GM19452 (cell line): ENCODE measurements around the gene TP73.
"Not testable (repeated sequence)": the region's sequence is repeated elsewhere in the genome, so short reads cannot be mapped to it uniquely, and the experiment has no call there.

Experiments used
- ATAC-seq: cut with Tn5 transposase; IDR thresholded peaks from one replicate; pipeline ENCODE4 v1.9.1; 2021; ENCODE audit not compliant: unreplicated experiment

The TP73 gene

GRCh38 chr1:3740752-3741151, 88.4 kb downstream of the TP73 start:
- ATAC-seq: no peak

- no peak for ATAC-seq
Observed at GRCh38 chr1:3741566-3742438, 89.5 kb downstream of the TP73 start.

- ATAC-seq: no peak
Observed at GRCh38 chr1:3742439-3743298, 90.4 kb downstream of the TP73 start.

GRCh38 chr1:3743421-3743820, 91.1 kb downstream of the TP73 start:
- ATAC-seq: no peak

- ATAC-seq: no peak
Observed at GRCh38 chr1:3743826-3744225, 91.5 kb downstream of the TP73 start.

GRCh38 chr1:3744646-3745045, 92.3 kb downstream of the TP73 start:
- no peak for ATAC-seq

- no peak for ATAC-seq
Observed at GRCh38 chr1:3745071-3745470, 92.8 kb downstream of the TP73 start.

GRCh38 chr1:3745590-3746381, 93.5 kb downstream of the TP73 start:
- no peak for ATAC-seq

GRCh38 chr1:3746389-3746829, 94.1 kb downstream of the TP73 start:
- ATAC-seq: no peak

- peak; percentile 83 for ATAC-seq
Observed at GRCh38 chr1:3746830-3747521, 94.7 kb downstream of the TP73 start.

GRCh38 chr1:3747522-3747848, 95.2 kb downstream of the TP73 start:
- ATAC-seq: no peak

- ATAC-seq: no peak
Observed at GRCh38 chr1:3747903-3748302, 95.6 kb downstream of the TP73 start.

GRCh38 chr1:3748316-3748900, 96.1 kb downstream of the TP73 start:
- ATAC-seq: not testable (repeated sequence)

GRCh38 chr1:3749512-3749911, 97.2 kb downstream of the TP73 start:
- ATAC-seq: no peak

GRCh38 chr1:3750741-3751140, 98.4 kb downstream of the TP73 start:
- ATAC-seq: no peak

- no peak for ATAC-seq
Observed at GRCh38 chr1:3752400-3752945, 100.2 kb downstream of the TP73 start, which contains the start of gene CCDC27. TSS of gene CCDC27 (plus strand) at chr1:3752450. CDS start at chr1:3752482, 32 bp downstream.

GRCh38 chr1:3753656-3754454, 101.5 kb downstream of the TP73 start:
- no peak for ATAC-seq

- ATAC-seq: no peak
Observed at GRCh38 chr1:3756394-3756793, 104.1 kb downstream of the TP73 start.

- ATAC-seq: no peak
Observed at GRCh38 chr1:3759164-3759563, 106.8 kb downstream of the TP73 start.
